Parathyroid adenoma (tissue), 2 donors: Measurements from ENCODE around the gene FAM219A.

Source experiments
- H2AFZ ChIP-seq: fragments of 300-600 bp; sonication (generic); one replicate; pipeline ENCODE4 v1.7.0; 2017; ENCODE audit warnings: antibody characterized with exemption, mild to moderate bottlenecking
- H3K27ac ChIP-seq: fragments of 300-600 bp; sonication (generic); one replicate; pipeline ENCODE4 v1.7.0; 2017
- H3K27me3 ChIP-seq: fragments of 300-600 bp; sonication (generic); one replicate; pipeline ENCODE4 v1.7.0; 2017; ENCODE audit warnings: low read length; ENCODE audit not compliant: control insufficient read depth, insufficient read depth
- H3K36me3 ChIP-seq: fragments of 300-600 bp; sonication (generic); one replicate; pipeline ENCODE4 v1.7.0; 2017; ENCODE audit warnings: low read length; ENCODE audit not compliant: control insufficient read depth, insufficient read depth
- H3K4me1 ChIP-seq: fragments of 300-600 bp; sonication (generic); one replicate; pipeline ENCODE4 v1.7.0; 2017; ENCODE audit warnings: control low read depth
- H3K4me2 ChIP-seq: fragments of 300-600 bp; sonication (generic); one replicate; pipeline ENCODE4 v1.7.0; 2017; ENCODE audit warnings: low read length
- H3K4me3 ChIP-seq: fragments of 300-600 bp; sonication (generic); one replicate; pipeline ENCODE4 v1.7.0; 2017; ENCODE audit warnings: low read depth, low read length
- H3K79me2 ChIP-seq: fragments of 300-600 bp; sonication (generic); one replicate; pipeline ENCODE4 v1.7.0; 2017; ENCODE audit warnings: control low read depth
- H3K9ac ChIP-seq: fragments of 300-600 bp; sonication (generic); one replicate; pipeline ENCODE4 v1.7.0; 2017; ENCODE audit warnings: mild to moderate bottlenecking
- H3K9me3 ChIP-seq: fragments of 300-600 bp; sonication (generic); one replicate; pipeline ENCODE4 v1.7.0; 2017; ENCODE audit warnings: low read length; ENCODE audit not compliant: control insufficient read depth
- TF ChIP-seq, protein P1 (sequence below): fragments of 300-600 bp; sonication (generic); IDR thresholded peaks from one replicate; pipeline ENCODE4 v1.7.0; 2017; ENCODE audit warnings: antibody characterized with exemption, mild to moderate bottlenecking
- donor health status: primary hyperparathyroidism.

Gene FAM219A

GRCh38 chr9:34379334-34380033 lies 78.9 kb downstream of the FAM219A start:
- Histone ChIP-seq H3K4me2 (peak overlapping the region; percentile 46), H3K4me1 (no peaks in the 10 kb centered on the region), H3K36me3 (no peaks in the 10 kb centered on the region), H3K4me3 (no peak overlapping the region), H3K79me2 (no peaks in the 10 kb centered on the region), H3K27ac (no peak overlapping the region), H2AFZ (peak overlapping the region; percentile 69), H3K9ac (no peak overlapping the region), H3K9me3 (no peaks in the 10 kb centered on the region), H3K27me3 (no peaks in the 10 kb centered on the region)
- TF ChIP-seq, protein P1, sequence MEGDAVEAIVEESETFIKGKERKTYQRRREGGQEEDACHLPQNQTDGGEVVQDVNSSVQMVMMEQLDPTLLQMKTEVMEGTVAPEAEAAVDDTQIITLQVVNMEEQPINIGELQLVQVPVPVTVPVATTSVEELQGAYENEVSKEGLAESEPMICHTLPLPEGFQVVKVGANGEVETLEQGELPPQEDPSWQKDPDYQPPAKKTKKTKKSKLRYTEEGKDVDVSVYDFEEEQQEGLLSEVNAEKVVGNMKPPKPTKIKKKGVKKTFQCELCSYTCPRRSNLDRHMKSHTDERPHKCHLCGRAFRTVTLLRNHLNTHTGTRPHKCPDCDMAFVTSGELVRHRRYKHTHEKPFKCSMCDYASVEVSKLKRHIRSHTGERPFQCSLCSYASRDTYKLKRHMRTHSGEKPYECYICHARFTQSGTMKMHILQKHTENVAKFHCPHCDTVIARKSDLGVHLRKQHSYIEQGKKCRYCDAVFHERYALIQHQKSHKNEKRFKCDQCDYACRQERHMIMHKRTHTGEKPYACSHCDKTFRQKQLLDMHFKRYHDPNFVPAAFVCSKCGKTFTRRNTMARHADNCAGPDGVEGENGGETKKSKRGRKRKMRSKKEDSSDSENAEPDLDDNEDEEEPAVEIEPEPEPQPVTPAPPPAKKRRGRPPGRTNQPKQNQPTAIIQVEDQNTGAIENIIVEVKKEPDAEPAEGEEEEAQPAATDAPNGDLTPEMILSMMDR, result peak; percentile 91

DNA sequence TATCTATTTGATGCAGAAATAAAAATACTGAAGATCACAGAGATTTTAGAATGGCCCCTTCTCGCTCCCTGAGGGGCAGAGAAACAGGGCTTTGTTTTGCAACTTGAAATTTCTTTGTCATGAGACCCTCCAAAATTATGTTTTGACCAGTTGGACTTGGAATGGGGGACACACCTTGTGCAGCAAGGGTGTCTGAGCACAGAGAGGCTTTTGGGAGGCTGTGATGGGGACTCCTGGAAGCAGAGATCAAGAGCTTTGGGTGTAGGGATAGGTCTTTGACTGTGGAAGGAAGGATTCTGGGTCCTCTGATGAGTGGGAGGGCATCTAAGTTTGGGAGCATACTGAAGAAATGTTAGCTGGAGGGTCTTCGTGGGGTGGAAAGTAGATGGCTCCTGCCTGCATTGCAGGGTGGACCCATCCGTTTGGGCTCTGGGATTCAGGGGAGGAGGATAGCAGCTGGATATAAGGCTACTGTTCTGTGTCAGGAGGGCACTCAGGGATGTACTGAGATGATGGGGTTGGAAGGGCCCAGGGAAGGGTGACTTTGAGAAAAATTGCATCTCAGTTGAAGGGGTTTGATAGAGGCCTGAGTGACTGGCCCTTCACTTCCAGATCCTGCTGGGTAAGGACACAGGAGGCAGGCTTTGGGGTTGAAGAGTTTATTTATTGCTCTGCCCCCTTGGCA lies 79.9 kb downstream of the FAM219A start:
- Histone ChIP-seq H3K79me2 (no peaks in the 10 kb centered on the region), H3K36me3 (no peaks in the 10 kb centered on the region), H3K4me2 (no peak overlapping the region), H3K27ac (no peak overlapping the region), H3K4me3 (no peak overlapping the region), H3K27me3 (no peaks in the 10 kb centered on the region), H3K9me3 (no peaks in the 10 kb centered on the region), H2AFZ (no peak overlapping the region), H3K9ac (no peak overlapping the region), H3K4me1 (no peaks in the 10 kb centered on the region)
- TF ChIP-seq, protein P1, result no peak

GRCh38 chr9:34377404-34377746 lies 81.0 kb downstream of the FAM219A start:
- no peak overlapping the region for H3K9ac ChIP-seq
- H3K36me3 ChIP-seq, result no peaks in the 10 kb centered on the region
- H3K27ac ChIP-seq, result peak overlapping the region; percentile 58
- peak overlapping the region; percentile 98 for H3K4me2 ChIP-seq
- H3K9me3 ChIP-seq, result no peaks in the 10 kb centered on the region
- H2AFZ ChIP-seq, result peak overlapping the region; percentile 88
- TF ChIP-seq, protein P1, result no peak
- H3K4me1 ChIP-seq, result no peaks in the 10 kb centered on the region
- no peaks in the 10 kb centered on the region for H3K79me2 ChIP-seq
- no peaks in the 10 kb centered on the region for H3K27me3 ChIP-seq
- peak overlapping the region; percentile 61 for H3K4me3 ChIP-seq

DNA sequence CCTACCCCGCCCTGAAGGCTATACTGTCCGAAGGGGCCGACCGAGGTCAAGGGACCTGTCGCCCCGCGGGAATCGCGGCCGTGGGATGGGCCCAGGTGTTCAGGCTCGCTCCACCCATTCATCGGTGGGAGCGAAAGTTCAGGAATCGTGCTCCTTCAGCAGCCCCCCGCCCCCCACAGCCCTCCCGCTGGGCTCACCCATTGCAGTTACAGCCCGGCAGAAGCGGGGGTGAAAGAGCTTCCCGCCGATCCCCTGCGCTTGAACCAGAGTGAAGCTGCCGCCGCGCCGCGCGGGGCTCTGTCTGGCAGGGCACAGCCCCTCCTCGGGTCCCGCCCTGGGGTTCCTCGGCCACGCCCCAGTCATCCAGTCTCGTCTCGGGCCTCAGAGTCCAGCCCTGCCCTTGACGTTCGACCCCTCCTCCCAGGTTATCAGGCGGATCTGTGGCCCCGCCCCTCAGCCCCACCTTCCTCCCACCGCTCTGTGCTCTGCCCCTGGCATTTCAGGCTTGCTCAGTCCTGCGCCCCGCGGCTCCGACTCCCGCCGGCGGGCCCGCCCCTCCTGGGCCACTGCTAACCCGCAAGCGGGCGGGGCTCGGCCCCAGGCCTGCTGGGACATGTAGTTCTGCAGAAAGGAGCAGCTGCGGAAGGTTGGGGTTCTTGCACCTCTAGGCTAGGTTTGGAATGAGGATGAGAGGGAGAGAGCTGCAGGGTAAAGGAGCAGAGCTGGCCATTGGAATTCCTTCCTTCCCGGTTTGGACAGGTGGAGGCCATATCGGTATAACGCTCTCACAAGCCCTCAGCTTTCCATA lies 81.6 kb downstream of the FAM219A start, which contains the start of gene MYORG:
MYORG (minus strand) TSS at position 303 of the 808 bp plus-strand sequence. CDS start 3,955 bp downstream, outside the sequence.
- H3K27me3 ChIP-seq, result no peaks in the 10 kb centered on the region
- H3K4me3 ChIP-seq, result peak within 1 kb of the TSS; percentile 61
- peak within 1 kb of the TSS; percentile 88 for H2AFZ ChIP-seq
- peak within 1 kb of the TSS; percentile 98 for H3K4me2 ChIP-seq
- H3K4me1 ChIP-seq, result no peaks in the 10 kb centered on the region
- no peaks in the 10 kb centered on the region for H3K79me2 ChIP-seq
- peak within 1 kb of the TSS; percentile 58 for H3K27ac ChIP-seq
- no peaks in the 10 kb centered on the region for H3K36me3 ChIP-seq
- H3K9ac ChIP-seq, result no peak within 1 kb of the TSS
- TF ChIP-seq, protein P1, result no peak
- H3K9me3 ChIP-seq, result no peaks in the 10 kb centered on the region
